GM23338 (cell line): ENCODE results near the gene HCN1. TPM values are rescaled to one million over a fixed set of nuclear protein-coding genes. Genes with fewer than 3 reads are reported as not detected.
A peak's percentile ranks its signal among the peaks of the same experiment; 100 is the strongest.
"Not testable (repeated sequence)": the region's sequence is repeated elsewhere in the genome, so short reads cannot be mapped to it uniquely, and the experiment has no call there.

Experiments
- ATAC-seq: fragments of 200-7000 bp; cut with Tn5 transposase; 3 replicates; pipeline ENCODE4 v1.9.1; 2020
- DNase-seq: peaks from one replicate; pipeline ENCODE4 v3.0.0-alpha.2; 2015; ENCODE audit warnings: low spot score
- H2AFZ ChIP-seq: fragments of 200-600 bp; sonication (generic); 2 replicates; pipeline ENCODE4 v1.8.0; 2016; ENCODE audit warnings: antibody characterized with exemption, mild to moderate bottlenecking, moderate library complexity
- H3F3A ChIP-seq: fragments of 200-600 bp; sonication (generic); replicated peaks from 2 replicates; pipeline ENCODE4 v1.8.0; 2017; ENCODE audit warnings: antibody characterized with exemption, mixed run types, low read depth
- H3K27ac ChIP-seq: fragments of 200-600 bp; sonication (generic); 2 replicates; pipeline ENCODE4 v1.6.1; 2016; ENCODE audit warnings: low read depth
- H3K27me3 ChIP-seq: fragments of 200-600 bp; sonication (generic); 2 replicates; pipeline ENCODE4 v1.8.0; 2016; ENCODE audit warnings: mild to moderate bottlenecking, mixed run types, moderate library complexity; ENCODE audit not compliant: insufficient read depth
- H3K36me3 ChIP-seq: fragments of 200-600 bp; sonication (generic); 2 replicates; pipeline ENCODE4 v1.8.0; 2016; ENCODE audit warnings: mild to moderate bottlenecking; ENCODE audit not compliant: insufficient read depth
- H3K4me1 ChIP-seq: fragments of 200-600 bp; sonication (generic); 2 replicates; pipeline ENCODE4 v1.8.0; 2016; ENCODE audit warnings: mild to moderate bottlenecking, moderate library complexity; ENCODE audit not compliant: insufficient read depth
- H3K4me2 ChIP-seq: fragments of 200-600 bp; sonication (generic); 2 replicates; pipeline ENCODE4 v1.7.1; 2017; ENCODE audit warnings: mixed run types
- H3K4me3 ChIP-seq: fragments of 200-600 bp; sonication (generic); 2 replicates; pipeline ENCODE4 v1.6.1; 2016; ENCODE audit warnings: mixed run types
- H3K79me2 ChIP-seq: fragments of 200-600 bp; sonication (generic); replicated peaks from 2 replicates; pipeline ENCODE4 v1.8.0; 2017; ENCODE audit warnings: mild to moderate bottlenecking; ENCODE audit not compliant: insufficient read depth
- H3K9me2 ChIP-seq: fragments of 200-600 bp; sonication (generic); 2 replicates; pipeline ENCODE4 v1.8.0; 2017; ENCODE audit not compliant: insufficient read depth
- H4K20me1 ChIP-seq: fragments of 200-600 bp; sonication (generic); replicated peaks from 2 replicates; pipeline ENCODE4 v1.8.0; 2017; ENCODE audit warnings: mild to moderate bottlenecking; ENCODE audit not compliant: insufficient read depth
- H3K27ac Mint-ChIP-seq: 2 replicates; pipeline ENCODE4 v1.8.0; 2020; ENCODE audit warnings: inconsistent platforms, mild to moderate bottlenecking, moderate library complexity, mixed read lengths
- H3K27me3 Mint-ChIP-seq: 3 replicates; pipeline ENCODE4 v1.8.0; 2022; ENCODE audit warnings: low read depth, mild to moderate bottlenecking, moderate library complexity, mixed read lengths, inconsistent platforms; ENCODE audit not compliant: insufficient read depth, poor library complexity
- H3K36me3 Mint-ChIP-seq: 3 replicates; pipeline ENCODE4 v1.8.0; 2021; ENCODE audit warnings: low read depth, mild to moderate bottlenecking, inconsistent platforms, moderate library complexity, mixed read lengths
- H3K4me1 Mint-ChIP-seq: 3 replicates; pipeline ENCODE4 v1.8.0; 2020; ENCODE audit warnings: mild to moderate bottlenecking, inconsistent platforms, mixed read lengths
- H3K4me3 Mint-ChIP-seq: 3 replicates; pipeline ENCODE4 v1.8.0; 2021; ENCODE audit warnings: moderate library complexity, mild to moderate bottlenecking, inconsistent platforms, mixed read lengths
- H3K9me3 Mint-ChIP-seq: 3 replicates; pipeline ENCODE4 v1.8.0; 2020; ENCODE audit warnings: moderate library complexity, mild to moderate bottlenecking, inconsistent platforms, mixed read lengths
- CREB1 ChIP-seq: fragments of 250-450 bp; sonication (Bioruptor Pico); IDR thresholded peaks from 2 replicates; pipeline ENCODE4 v1.5.0; 2020; ENCODE audit warnings: low read depth, mild to moderate bottlenecking, moderate library complexity
- JUNB ChIP-seq: IDR thresholded peaks from one replicate; pipeline ENCODE4 v1.6.1; 2016; ENCODE audit warnings: antibody characterized with exemption; ENCODE audit not compliant: unreplicated experiment
- STAT1 ChIP-seq: IDR thresholded peaks from one replicate; pipeline ENCODE4 v1.6.1; 2016; ENCODE audit warnings: antibody characterized with exemption; ENCODE audit not compliant: unreplicated experiment
- polyA plus RNA-seq: library from polyadenylated mRNA; unstranded; fragments of >200 nt; fragmentation: Nextera tagmentation; extraction: Ambion mirVana; gene quantifications from 2 replicates; pipeline ENCODE4 v1.2.1, GENCODE V29; 2016
- total RNA-seq: library from RNA; depleted of rRNA; stranded (reverse); fragments of >200 nt; shearing (Covaris generic); gene quantifications from 2 replicates; pipeline ENCODE4 v1.2.3, GENCODE V29; 2014
- TF ChIP-seq, protein P1 (sequence below): fragments of 250-450 bp; sonication (Bioruptor Pico); IDR thresholded peaks from 2 replicates; pipeline ENCODE4 v1.5.0; 2020; ENCODE audit warnings: mild to moderate bottlenecking, moderate library complexity
- TF ChIP-seq, protein P2 (sequence below): IDR thresholded peaks from 2 replicates; pipeline ENCODE4 v1.6.1; 2016; ENCODE audit warnings: antibody characterized with exemption

HCN1 gene
- total and polyA plus RNA-seq, 2 experiments from 2014 or later: 2.8 to 6.9 TPM

DNA sequence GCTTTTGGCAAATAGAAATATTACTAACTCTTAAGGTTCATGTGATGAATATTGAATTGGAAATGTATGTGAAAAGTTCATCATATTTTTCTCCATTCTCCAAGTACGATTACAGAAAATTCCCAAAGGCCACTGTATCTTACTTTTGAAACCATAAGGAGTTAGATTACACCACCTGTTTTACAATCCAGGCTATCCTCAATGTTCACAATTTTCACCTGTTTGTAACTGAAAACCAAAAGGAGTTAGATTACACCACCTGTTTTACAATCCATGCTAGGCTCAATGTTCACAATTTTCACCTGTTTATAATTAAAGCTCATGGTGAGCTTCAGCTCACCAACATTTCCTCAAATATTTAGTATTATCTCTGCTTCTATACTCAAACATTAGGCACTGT, 188.0 kb downstream of the HCN1 start (continued):
- TF ChIP-seq, protein P1, sequence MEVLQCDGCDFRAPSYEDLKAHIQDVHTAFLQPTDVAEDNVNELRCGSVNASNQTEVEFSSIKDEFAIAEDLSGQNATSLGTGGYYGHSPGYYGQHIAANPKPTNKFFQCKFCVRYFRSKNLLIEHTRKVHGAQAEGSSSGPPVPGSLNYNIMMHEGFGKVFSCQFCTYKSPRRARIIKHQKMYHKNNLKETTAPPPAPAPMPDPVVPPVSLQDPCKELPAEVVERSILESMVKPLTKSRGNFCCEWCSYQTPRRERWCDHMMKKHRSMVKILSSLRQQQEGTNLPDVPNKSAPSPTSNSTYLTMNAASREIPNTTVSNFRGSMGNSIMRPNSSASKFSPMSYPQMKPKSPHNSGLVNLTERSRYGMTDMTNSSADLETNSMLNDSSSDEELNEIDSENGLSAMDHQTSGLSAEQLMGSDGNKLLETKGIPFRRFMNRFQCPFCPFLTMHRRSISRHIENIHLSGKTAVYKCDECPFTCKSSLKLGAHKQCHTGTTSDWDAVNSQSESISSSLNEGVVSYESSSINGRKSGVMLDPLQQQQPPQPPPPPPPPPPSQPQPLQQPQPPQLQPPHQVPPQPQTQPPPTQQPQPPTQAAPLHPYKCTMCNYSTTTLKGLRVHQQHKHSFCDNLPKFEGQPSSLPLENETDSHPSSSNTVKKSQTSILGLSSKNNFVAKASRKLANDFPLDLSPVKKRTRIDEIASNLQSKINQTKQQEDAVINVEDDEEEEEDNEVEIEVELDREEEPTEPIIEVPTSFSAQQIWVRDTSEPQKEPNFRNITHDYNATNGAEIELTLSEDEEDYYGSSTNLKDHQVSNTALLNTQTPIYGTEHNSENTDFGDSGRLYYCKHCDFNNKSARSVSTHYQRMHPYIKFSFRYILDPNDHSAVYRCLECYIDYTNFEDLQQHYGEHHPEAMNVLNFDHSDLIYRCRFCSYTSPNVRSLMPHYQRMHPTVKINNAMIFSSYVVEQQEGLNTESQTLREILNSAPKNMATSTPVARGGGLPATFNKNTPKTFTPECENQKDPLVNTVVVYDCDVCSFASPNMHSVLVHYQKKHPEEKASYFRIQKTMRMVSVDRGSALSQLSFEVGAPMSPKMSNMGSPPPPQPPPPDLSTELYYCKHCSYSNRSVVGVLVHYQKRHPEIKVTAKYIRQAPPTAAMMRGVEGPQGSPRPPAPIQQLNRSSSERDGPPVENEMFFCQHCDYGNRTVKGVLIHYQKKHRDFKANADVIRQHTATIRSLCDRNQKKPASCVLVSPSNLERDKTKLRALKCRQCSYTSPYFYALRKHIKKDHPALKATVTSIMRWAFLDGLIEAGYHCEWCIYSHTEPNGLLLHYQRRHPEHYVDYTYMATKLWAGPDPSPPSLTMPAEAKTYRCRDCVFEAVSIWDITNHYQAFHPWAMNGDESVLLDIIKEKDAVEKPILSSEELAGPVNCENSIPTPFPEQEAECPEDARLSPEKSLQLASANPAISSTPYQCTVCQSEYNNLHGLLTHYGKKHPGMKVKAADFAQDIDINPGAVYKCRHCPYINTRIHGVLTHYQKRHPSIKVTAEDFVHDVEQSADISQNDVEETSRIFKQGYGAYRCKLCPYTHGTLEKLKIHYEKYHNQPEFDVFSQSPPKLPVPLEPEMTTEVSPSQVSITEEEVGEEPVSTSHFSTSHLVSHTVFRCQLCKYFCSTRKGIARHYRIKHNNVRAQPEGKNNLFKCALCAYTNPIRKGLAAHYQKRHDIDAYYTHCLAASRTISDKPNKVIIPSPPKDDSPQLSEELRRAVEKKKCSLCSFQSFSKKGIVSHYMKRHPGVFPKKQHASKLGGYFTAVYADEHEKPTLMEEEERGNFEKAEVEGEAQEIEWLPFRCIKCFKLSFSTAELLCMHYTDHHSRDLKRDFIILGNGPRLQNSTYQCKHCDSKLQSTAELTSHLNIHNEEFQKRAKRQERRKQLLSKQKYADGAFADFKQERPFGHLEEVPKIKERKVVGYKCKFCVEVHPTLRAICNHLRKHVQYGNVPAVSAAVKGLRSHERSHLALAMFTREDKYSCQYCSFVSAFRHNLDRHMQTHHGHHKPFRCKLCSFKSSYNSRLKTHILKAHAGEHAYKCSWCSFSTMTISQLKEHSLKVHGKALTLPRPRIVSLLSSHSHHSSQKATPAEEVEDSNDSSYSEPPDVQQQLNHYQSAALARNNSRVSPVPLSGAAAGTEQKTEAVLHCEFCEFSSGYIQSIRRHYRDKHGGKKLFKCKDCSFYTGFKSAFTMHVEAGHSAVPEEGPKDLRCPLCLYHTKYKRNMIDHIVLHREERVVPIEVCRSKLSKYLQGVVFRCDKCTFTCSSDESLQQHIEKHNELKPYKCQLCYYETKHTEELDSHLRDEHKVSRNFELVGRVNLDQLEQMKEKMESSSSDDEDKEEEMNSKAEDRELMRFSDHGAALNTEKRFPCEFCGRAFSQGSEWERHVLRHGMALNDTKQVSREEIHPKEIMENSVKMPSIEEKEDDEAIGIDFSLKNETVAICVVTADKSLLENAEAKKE (CRISPR knock-in tag): no peak

DNA sequence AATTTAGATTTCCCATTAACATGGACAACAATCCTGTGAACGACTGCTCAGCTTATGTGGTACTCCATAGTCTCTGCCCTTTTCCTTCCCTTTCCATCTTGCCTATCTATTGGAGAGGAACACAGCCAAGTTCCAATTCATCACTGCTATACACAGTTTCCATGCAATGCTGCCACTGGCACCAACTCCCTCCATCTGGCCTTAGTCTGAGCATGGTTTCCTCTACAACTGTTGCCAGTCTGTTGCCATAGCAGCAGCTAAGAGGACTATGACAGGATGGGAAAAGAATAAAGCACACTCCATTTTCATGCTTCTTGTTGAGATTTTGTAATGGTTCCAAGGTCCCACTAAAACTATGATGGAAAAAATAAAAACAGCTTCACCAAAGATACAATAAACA, 189.0 kb downstream of the HCN1 start:
- no peak overlapping the region for H3K4me3 ChIP-seq
- H3K79me2 ChIP-seq: no peaks in the 10 kb centered on the region
- ATAC-seq (no peak), DNase-seq (peak; percentile 11)
- H3K4me3 Mint-ChIP-seq: no peak overlapping the region
- no peak for TF ChIP-seq STAT1
- TF ChIP-seq CREB1 (CRISPR knock-in tag): no peak
- no peak for TF ChIP-seq JUNB
- TF ChIP-seq, protein P2, sequence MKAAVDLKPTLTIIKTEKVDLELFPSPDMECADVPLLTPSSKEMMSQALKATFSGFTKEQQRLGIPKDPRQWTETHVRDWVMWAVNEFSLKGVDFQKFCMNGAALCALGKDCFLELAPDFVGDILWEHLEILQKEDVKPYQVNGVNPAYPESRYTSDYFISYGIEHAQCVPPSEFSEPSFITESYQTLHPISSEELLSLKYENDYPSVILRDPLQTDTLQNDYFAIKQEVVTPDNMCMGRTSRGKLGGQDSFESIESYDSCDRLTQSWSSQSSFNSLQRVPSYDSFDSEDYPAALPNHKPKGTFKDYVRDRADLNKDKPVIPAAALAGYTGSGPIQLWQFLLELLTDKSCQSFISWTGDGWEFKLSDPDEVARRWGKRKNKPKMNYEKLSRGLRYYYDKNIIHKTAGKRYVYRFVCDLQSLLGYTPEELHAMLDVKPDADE: no peak
- H3K27me3 Mint-ChIP-seq: no peaks in the 10 kb centered on the region
- H4K20me1 ChIP-seq: no peaks in the 10 kb centered on the region
- no peak overlapping the region for H3K27ac Mint-ChIP-seq
- no peaks in the 10 kb centered on the region for H3K27me3 ChIP-seq
- no peaks in the 10 kb centered on the region for H3K4me1 ChIP-seq
- H3K36me3 ChIP-seq: no peaks in the 10 kb centered on the region; the same call in 1 of the 2 replicates
- peaks cover 5% of the 10 kb centered on the region; the same call in 1 of the 3 replicates for H3K36me3 Mint-ChIP-seq
- H3K9me2 ChIP-seq: no peaks in the 10 kb centered on the region
- H3F3A ChIP-seq: no peaks in the 10 kb centered on the region
- no peak overlapping the region for H3K27ac ChIP-seq
- H3K4me2 ChIP-seq: no peak overlapping the region
- peaks cover 8% of the 10 kb centered on the region; the same call in 1 of the 3 replicates for H3K9me3 Mint-ChIP-seq
- no peak overlapping the region for H2AFZ ChIP-seq
- H3K4me1 Mint-ChIP-seq: no peaks in the 10 kb centered on the region

DNA sequence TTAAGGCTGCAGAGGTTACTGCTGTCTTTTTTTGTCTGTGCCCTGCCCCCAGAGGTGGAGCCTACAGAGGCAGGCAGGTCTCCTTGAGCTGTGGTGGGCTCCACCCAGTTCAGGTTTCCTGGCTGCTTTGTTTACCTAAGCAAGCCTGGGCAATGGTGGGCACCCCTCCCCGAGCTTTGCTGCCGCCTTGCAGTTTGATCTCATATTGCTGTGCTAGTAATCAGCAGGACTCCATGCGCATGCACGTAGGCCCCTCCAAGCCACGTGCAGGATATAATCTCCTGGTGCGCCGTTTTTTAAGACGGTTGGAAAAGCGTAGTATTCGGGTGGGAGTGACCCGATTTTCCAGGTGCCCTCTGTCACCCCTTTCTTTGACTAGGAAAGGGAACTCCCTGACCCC, 197.2 kb downstream of the HCN1 start:
- H3K27me3 ChIP-seq, H3K4me1 ChIP-seq, H3K27me3 Mint-ChIP-seq, H3F3A ChIP-seq, H2AFZ ChIP-seq, H3K4me3 ChIP-seq, H3K9me2 ChIP-seq, H3K27ac Mint-ChIP-seq, ATAC-seq, H4K20me1 ChIP-seq, H3K27ac ChIP-seq, H3K36me3 ChIP-seq, H3K4me2 ChIP-seq, DNase-seq, H3K79me2 ChIP-seq, H3K4me3 Mint-ChIP-seq, H3K4me1 Mint-ChIP-seq: not testable (repeated sequence)
- Mint-ChIP-seq H3K36me3 (peaks cover 24% of the 10 kb centered on the region), H3K9me3 (peaks cover 29% of the 10 kb centered on the region)
